HFFc6 (cell line): ENCODE results near the gene TCN1. TPM values are rescaled to one million over a fixed set of nuclear protein-coding genes. Genes with fewer than 3 reads are reported as not detected.

Experiments
- DNase-seq: peaks from one replicate; pipeline ENCODE4 v3.0.0-alpha.2; 2018
- H3K27ac Mint-ChIP-seq: 2 replicates; pipeline ENCODE4 v1.8.0; 2020; ENCODE audit warnings: mild to moderate bottlenecking, mixed read lengths
- H3K27me3 Mint-ChIP-seq: 2 replicates; pipeline ENCODE4 v1.8.0; 2021; ENCODE audit warnings: mild to moderate bottlenecking, moderate library complexity, mixed read lengths; ENCODE audit not compliant: insufficient read depth
- H3K36me3 Mint-ChIP-seq: 2 replicates; pipeline ENCODE4 v1.8.0; 2021; ENCODE audit warnings: low read depth, mixed read lengths
- H3K4me1 Mint-ChIP-seq: 2 replicates; pipeline ENCODE4 v1.8.0; 2020; ENCODE audit warnings: low read depth, mixed read lengths
- H3K4me3 Mint-ChIP-seq: 2 replicates; pipeline ENCODE4 v1.8.0; 2020; ENCODE audit warnings: mild to moderate bottlenecking, moderate library complexity, mixed read lengths
- H3K9me3 Mint-ChIP-seq: 2 replicates; pipeline ENCODE4 v1.8.0; 2020; ENCODE audit warnings: mild to moderate bottlenecking, mixed read lengths
- total RNA-seq, 6 experiments: library from RNA; stranded (reverse); fragmentation: NEBNext Ultra II Directional; extraction: Animal tissue kit (Norgen Biotek cat#: 25700); gene quantifications; 2 replicates in 1 of 6; 3 replicates in 5 of 6; pipeline ENCODE4 v1.2.3, GENCODE V29; 2021
- TF ChIP-seq, protein P1 (sequence below): fragments of 200-600 bp; sonication (generic); IDR thresholded peaks from 2 replicates; pipeline ENCODE4 v1.5.0; 2021; ENCODE audit warnings: antibody characterized with exemption, mild to moderate bottlenecking

TCN1 gene
- total RNA-seq, 6 experiments from 2014 or later: not detected

DNA sequence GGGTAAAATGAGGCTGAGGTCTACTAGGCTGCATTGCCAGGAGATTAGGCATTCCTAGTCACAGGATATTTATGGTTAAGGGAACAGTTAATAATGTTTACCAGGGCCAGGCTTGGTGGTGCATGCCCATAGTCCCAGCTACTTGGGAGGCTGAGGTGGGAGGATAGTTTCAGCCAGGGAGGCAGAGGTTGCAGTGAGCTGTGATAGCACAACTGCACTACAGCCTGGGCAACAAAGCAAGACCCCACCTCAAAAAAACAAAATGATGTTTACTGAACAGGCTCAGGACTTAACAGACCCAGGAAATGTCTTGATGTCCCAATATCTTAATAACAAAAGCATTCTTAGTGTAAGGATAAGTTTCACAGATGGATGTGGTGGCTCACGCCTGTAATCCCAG, 52.9 kb downstream of the TCN1 start:
- TF ChIP-seq, protein P1, sequence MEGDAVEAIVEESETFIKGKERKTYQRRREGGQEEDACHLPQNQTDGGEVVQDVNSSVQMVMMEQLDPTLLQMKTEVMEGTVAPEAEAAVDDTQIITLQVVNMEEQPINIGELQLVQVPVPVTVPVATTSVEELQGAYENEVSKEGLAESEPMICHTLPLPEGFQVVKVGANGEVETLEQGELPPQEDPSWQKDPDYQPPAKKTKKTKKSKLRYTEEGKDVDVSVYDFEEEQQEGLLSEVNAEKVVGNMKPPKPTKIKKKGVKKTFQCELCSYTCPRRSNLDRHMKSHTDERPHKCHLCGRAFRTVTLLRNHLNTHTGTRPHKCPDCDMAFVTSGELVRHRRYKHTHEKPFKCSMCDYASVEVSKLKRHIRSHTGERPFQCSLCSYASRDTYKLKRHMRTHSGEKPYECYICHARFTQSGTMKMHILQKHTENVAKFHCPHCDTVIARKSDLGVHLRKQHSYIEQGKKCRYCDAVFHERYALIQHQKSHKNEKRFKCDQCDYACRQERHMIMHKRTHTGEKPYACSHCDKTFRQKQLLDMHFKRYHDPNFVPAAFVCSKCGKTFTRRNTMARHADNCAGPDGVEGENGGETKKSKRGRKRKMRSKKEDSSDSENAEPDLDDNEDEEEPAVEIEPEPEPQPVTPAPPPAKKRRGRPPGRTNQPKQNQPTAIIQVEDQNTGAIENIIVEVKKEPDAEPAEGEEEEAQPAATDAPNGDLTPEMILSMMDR: no peak
- no peak for DNase-seq
- Mint-ChIP-seq H3K36me3 (0 out of 2 replicates have a peak, but pooled peaks cover 5% of the 10 kb centered on the region), H3K27ac (no peak overlapping the region), H3K27me3 (peaks cover 5% of the 10 kb centered on the region), H3K9me3 (no peaks in the 10 kb centered on the region), H3K4me3 (no peak overlapping the region), H3K4me1 (peaks cover 26% of the 10 kb centered on the region)

DNA sequence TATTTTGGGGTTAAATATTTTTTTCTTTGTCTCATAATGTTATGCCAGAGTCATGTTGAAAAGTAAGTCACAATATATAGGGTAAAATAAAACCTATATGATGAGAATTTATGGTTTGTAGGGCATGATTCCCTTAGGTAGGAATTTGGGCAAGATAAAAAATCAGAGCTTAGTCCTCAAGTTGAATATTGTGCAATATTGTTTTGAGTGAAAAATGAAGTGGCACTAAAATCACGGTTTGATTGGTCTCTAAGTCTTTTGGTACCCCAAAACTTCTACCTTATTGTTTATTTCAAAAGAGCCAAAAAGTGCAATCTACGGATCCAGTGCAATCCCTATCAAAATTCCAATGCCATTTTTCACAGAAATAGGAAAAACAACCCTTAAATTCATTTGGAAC, 54.1 kb downstream of the TCN1 start:
- Mint-ChIP-seq H3K27me3 (peaks cover 5% of the 10 kb centered on the region; the same call in 1 of the 2 replicates), H3K27ac (no peak overlapping the region), H3K4me1 (peaks cover 26% of the 10 kb centered on the region), H3K36me3 (0 out of 2 replicates have a peak, but pooled peaks cover 5% of the 10 kb centered on the region), H3K4me3 (no peak overlapping the region), H3K9me3 (no peaks in the 10 kb centered on the region)
- TF ChIP-seq, protein P1: no peak
- no peak for DNase-seq

DNA sequence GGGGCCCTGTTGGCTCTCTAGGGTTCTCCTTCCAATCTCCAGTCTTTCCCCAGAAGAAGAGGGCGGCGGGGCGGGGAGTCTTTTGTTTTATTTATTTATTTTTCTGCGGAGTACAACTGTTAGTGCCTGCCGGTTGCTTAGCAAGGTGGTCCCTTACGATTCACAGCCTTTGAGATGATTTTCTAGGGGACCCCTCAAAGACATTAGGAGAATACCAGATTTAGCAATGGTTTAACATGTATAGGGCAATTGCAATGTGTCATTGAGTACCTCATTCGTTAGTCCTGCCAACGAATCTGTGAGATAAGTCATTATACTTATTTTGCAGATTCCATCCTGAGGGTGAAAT, 55.4 kb downstream of the TCN1 start:
- no peaks in the 10 kb centered on the region for H3K9me3 Mint-ChIP-seq
- peak overlapping the region; percentile 83 for H3K27ac Mint-ChIP-seq
- TF ChIP-seq, protein P1: no peak
- H3K4me3 Mint-ChIP-seq: peak overlapping the region; percentile 97
- peaks cover 13% of the 10 kb centered on the region for H3K36me3 Mint-ChIP-seq
- DNase-seq: no peak
- peaks cover 26% of the 10 kb centered on the region for H3K4me1 Mint-ChIP-seq
- peaks cover 6% of the 10 kb centered on the region; the same call in 1 of the 2 replicates for H3K27me3 Mint-ChIP-seq

DNA sequence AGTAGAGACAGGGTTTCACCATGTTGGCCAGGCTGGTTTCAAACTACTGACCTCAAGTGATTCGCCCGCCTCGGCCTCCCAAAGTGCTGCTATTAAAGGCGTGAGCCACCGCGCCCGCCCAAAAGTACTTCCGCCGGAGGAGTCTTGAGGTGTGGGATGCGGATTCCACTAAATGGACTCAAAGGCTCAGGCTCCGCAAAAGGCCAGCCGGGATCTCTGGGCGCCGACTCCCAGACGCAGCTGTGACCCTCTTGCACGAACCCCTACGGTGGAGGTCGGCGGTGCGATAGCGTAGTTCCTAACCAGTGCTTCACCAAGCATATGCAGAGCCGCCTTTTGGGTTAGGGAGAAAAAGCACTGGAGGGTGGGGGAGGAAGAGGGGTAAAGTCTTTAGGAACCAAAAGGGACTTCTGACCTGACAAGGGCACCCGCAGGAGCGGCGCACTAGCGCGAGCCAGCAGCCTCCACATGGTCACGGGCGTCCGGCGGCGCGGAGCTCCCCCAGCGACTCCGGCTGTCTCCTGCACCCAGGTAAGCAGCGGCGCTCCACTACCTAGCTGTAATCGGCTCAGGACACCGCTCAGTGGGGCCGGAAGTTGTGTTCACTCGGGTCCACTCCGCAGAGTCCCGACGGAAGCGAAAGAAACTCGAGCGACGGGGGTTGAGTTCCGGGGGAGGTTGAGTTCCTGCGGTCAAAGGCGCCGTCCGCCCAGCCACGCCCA, 55.9 kb downstream of the TCN1 start, which contains the start of gene MRPL16:
MRPL16 (minus strand) TSS at position 590 of the 722 bp plus-strand sequence; CDS start at position 470, 120 bp downstream.
- Mint-ChIP-seq H3K4me3 (peak within 1 kb of the TSS; percentile 97), H3K4me1 (peaks cover 26% of the 10 kb centered on the region), H3K36me3 (peaks cover 13% of the 10 kb centered on the region), H3K9me3 (no peaks in the 10 kb centered on the region), H3K27ac (peak within 1 kb of the TSS; percentile 83), H3K27me3 (peaks cover 6% of the 10 kb centered on the region; the same call in 1 of the 2 replicates)
- TF ChIP-seq, protein P1: peak; percentile 43; the same call in 1 of the 2 replicates
- peak; percentile 81 for DNase-seq

DNA sequence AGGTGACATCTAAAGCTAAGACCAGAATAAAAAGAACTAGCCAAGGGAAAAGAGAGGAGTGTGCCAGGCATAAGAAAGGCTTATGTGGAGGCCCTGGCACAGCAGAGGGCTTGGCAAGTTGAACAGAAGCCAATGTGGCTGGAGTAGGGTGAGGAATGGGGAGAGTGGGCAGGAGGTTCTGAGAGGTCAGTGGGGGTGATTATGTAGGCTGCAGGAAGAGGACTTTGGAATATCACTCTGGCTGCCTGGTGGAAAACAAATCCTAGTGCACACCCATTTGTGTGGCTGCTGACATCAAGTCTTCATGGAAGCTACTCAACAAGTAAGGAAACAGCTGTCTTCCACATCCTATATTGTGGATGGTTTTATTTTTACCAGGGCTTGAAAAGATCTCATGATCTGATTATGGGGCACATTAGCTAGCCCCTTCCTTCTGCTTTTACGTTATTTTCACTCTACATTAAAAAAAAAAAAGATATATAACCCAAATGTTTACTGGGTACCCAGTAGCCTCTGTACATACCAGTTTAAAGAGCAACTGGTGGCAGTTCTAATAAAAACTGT, 59.2 kb downstream of the TCN1 start:
- DNase-seq: no peak
- TF ChIP-seq, protein P1: no peak
- 0 out of 2 replicates have a peak overlapping the region, but pooled peaks have one; percentile 9 for H3K27ac Mint-ChIP-seq
- peaks cover 27% of the 10 kb centered on the region for H3K4me1 Mint-ChIP-seq
- peaks cover 27% of the 10 kb centered on the region for H3K36me3 Mint-ChIP-seq
- H3K27me3 Mint-ChIP-seq: peaks cover 10% of the 10 kb centered on the region
- no peaks in the 10 kb centered on the region for H3K9me3 Mint-ChIP-seq
- H3K4me3 Mint-ChIP-seq: no peak overlapping the region
